WTC11 (cell line): ENCODE measurements around the gene DOCK1. TPM values are rescaled to one million over a fixed set of nuclear protein-coding genes. Genes with fewer than 3 reads are reported as not detected.

ENCODE experiments used
- ATAC-seq: fragments of 200-7000 bp; cut with Tn5 transposase; 2 replicates; pipeline ENCODE4 v1.10.0; 2021; ENCODE audit warnings: mild to moderate bottlenecking, moderate library complexity
- CTCF ChIA-PET: fragments of 300-600 bp; sonication (Branson Sonifier 250); formaldehyde crosslinking; loops from one replicate; lab custom pipeline; 2021; ENCODE audit warnings: antibody characterized with exemption; lab: Charles Lee
- POLR2A ChIA-PET: fragments of 350-600 bp; sonication (Branson Sonifier 250); formaldehyde crosslinking; loops from one replicate; lab custom pipeline; 2021; ENCODE audit warnings: antibody characterized with exemption; lab: Charles Lee
- DNase-seq: peaks from one replicate; pipeline ENCODE4 v3.0.0; 2021; ENCODE audit warnings: low spot score
- H3K27ac Mint-ChIP-seq: 2 replicates; pipeline ENCODE4 v1.8.0; 2021; ENCODE audit warnings: mixed read lengths
- H3K27me3 Mint-ChIP-seq: 2 replicates; pipeline ENCODE4 v1.8.0; 2021; ENCODE audit warnings: low read depth, mild to moderate bottlenecking, moderate library complexity, mixed read lengths
- H3K36me3 Mint-ChIP-seq: 2 replicates; pipeline ENCODE4 v1.8.0; 2021; ENCODE audit warnings: mixed read lengths
- H3K4me1 Mint-ChIP-seq: 2 replicates; pipeline ENCODE4 v1.8.0; 2022; ENCODE audit warnings: mixed read lengths
- H3K4me3 Mint-ChIP-seq: 2 replicates; pipeline ENCODE4 v1.8.0; 2021; ENCODE audit warnings: mild to moderate bottlenecking, moderate library complexity, mixed read lengths
- H3K9me3 Mint-ChIP-seq: 2 replicates; pipeline ENCODE4 v1.8.0; 2021; ENCODE audit warnings: mixed read lengths
- AR ChIP-seq: fragments of 250-450 bp; sonication (Bioruptor Pico); IDR thresholded peaks from 2 replicates; pipeline ENCODE4 v1.9.0; 2021; ENCODE audit warnings: mild to moderate bottlenecking
- ATF3 ChIP-seq: sonication (generic); formaldehyde crosslinking; conservative IDR thresholded peaks from 2 replicates; pipeline ENCODE4 v1.8.1; 2022; ENCODE audit warnings: mild to moderate bottlenecking, missing genetic modification reagents
- CBFB ChIP-seq: sonication (generic); formaldehyde crosslinking; IDR thresholded peaks from 2 replicates; pipeline ENCODE4 v1.8.1; 2022; ENCODE audit warnings: mild to moderate bottlenecking, low read depth, missing genetic modification reagents
- ETV6 ChIP-seq: sonication (generic); formaldehyde crosslinking; IDR thresholded peaks from 2 replicates; pipeline ENCODE4 v1.8.1; 2022; ENCODE audit warnings: mild to moderate bottlenecking, missing genetic modification reagents
- FOXJ3 ChIP-seq: sonication (generic); formaldehyde crosslinking; IDR thresholded peaks from 2 replicates; pipeline ENCODE4 v1.9.0; 2021; ENCODE audit warnings: missing genetic modification reagents, mild to moderate bottlenecking, borderline replicate concordance
- GABPB1 ChIP-seq: sonication (generic); formaldehyde crosslinking; IDR thresholded peaks from 2 replicates; pipeline ENCODE4 v1.8.1; 2023; ENCODE audit warnings: mild to moderate bottlenecking, missing genetic modification reagents
- GRHL2 ChIP-seq: fragments of 250-450 bp; sonication (Bioruptor Pico); IDR thresholded peaks from 2 replicates; pipeline ENCODE4 v1.8.0; 2022; ENCODE audit warnings: mild to moderate bottlenecking, moderate library complexity; ENCODE audit not compliant: insufficient replicate concordance, severe bottlenecking
- HMGXB4 ChIP-seq: sonication (generic); formaldehyde crosslinking; IDR thresholded peaks from 2 replicates; pipeline ENCODE4 v1.8.1; 2023; ENCODE audit warnings: mild to moderate bottlenecking, moderate library complexity, missing genetic modification reagents
- JAZF1 ChIP-seq: fragments of 250-450 bp; sonication (Bioruptor Pico); IDR thresholded peaks from 2 replicates; pipeline ENCODE4 v1.9.0; 2021; ENCODE audit warnings: moderate library complexity, mild to moderate bottlenecking, inconsistent platforms
- NFATC4 ChIP-seq: fragments of 250-450 bp; sonication (Bioruptor Pico); IDR thresholded peaks from 2 replicates; pipeline ENCODE4 v1.9.0; 2021; ENCODE audit warnings: mild to moderate bottlenecking
- PRRX2 ChIP-seq: fragments of 250-450 bp; sonication (Bioruptor Pico); IDR thresholded peaks from 2 replicates; pipeline ENCODE4 v1.8.0; 2021; ENCODE audit warnings: mild to moderate bottlenecking
- ZNF263 ChIP-seq: sonication (generic); formaldehyde crosslinking; IDR thresholded peaks from 2 replicates; pipeline ENCODE4 v1.8.1; 2022; ENCODE audit warnings: low read depth, mild to moderate bottlenecking, moderate library complexity, missing genetic modification reagents
- ZNF423 ChIP-seq: fragments of 250-450 bp; sonication (Bioruptor Pico); IDR thresholded peaks from 2 replicates; pipeline ENCODE4 v2.1.2; 2022; ENCODE audit warnings: mild to moderate bottlenecking, moderate library complexity
- ZNF425 ChIP-seq: fragments of 250-450 bp; sonication (Bioruptor Pico); conservative IDR thresholded peaks from 2 replicates; pipeline ENCODE4 v1.9.0; 2021; ENCODE audit warnings: mild to moderate bottlenecking
- ZNF512 ChIP-seq: sonication (generic); formaldehyde crosslinking; IDR thresholded peaks from 2 replicates; pipeline ENCODE4 v1.8.1; 2022; ENCODE audit warnings: missing genetic modification reagents, borderline replicate concordance
- ZNF671 ChIP-seq: fragments of 250-450 bp; sonication (Bioruptor Pico); IDR thresholded peaks from 2 replicates; pipeline ENCODE4 v1.8.0; 2021; ENCODE audit warnings: mild to moderate bottlenecking
- ZSCAN18 ChIP-seq: fragments of 250-450 bp; sonication (Bioruptor Pico); IDR thresholded peaks from 2 replicates; pipeline ENCODE4 v2.1.2; 2022; ENCODE audit warnings: mild to moderate bottlenecking, moderate library complexity
- total RNA-seq: library from RNA; stranded (reverse); gene quantifications from 3 replicates; pipeline ENCODE4 v1.2.3, GENCODE V29; 2021

DOCK1 gene
- total RNA-seq, 1 experiment from 2014 or later, result 52.1 TPM

GRCh38 chr10:127266431-127266830 is 361.2 kb downstream of the DOCK1 start (continued):
- TF ChIP-seq HMGXB4, result no peak
- TF ChIP-seq, all 79 proteins: peak for 0

GRCh38 chr10:127267442-127267841 is 362.2 kb downstream of the DOCK1 start:
- no peak overlapping the region for H3K4me3 Mint-ChIP-seq
- peaks cover under 1% of the 10 kb centered on the region for H3K9me3 Mint-ChIP-seq
- no peak overlapping the region for H3K27ac Mint-ChIP-seq
- TF ChIP-seq JAZF1 (no peak), NFATC4 (no peak), PRRX2 (CRISPR knock-in tag) (no peak), ZNF423 (CRISPR knock-in tag) (no peak), ZNF425 (CRISPR knock-in tag) (no peak), GABPB1 (CRISPR knock-in tag) (no peak), FOXJ3 (no peak), GRHL2 (CRISPR knock-in tag) (no peak), ZNF671 (no peak), CBFB (CRISPR knock-in tag) (no peak), ZNF263 (no peak), ZNF512 (no peak), ETV6 (CRISPR knock-in tag) (no peak), ZSCAN18 (CRISPR knock-in tag) (no peak), AR (CRISPR knock-in tag) (no peak)
- H3K27me3 Mint-ChIP-seq, result no peaks in the 10 kb centered on the region
- ATAC-seq (no peak), DNase-seq (no peak)
- ChIA-PET POLR2A (no interaction called here), CTCF (no interaction called here)
- peaks cover 8% of the 10 kb centered on the region for H3K36me3 Mint-ChIP-seq
- H3K4me1 Mint-ChIP-seq, result peaks cover 9% of the 10 kb centered on the region

GRCh38 chr10:127272076-127272475 is 366.8 kb downstream of the DOCK1 start:
- DNase-seq (no peak), ATAC-seq (no peak)
- H3K27ac Mint-ChIP-seq, result no peak overlapping the region
- TF ChIP-seq ATF3 (CRISPR knock-in tag) (no peak), ZNF425 (CRISPR knock-in tag) (no peak), NFATC4 (no peak)
- H3K9me3 Mint-ChIP-seq, result peaks cover 14% of the 10 kb centered on the region
- no peaks in the 10 kb centered on the region for H3K27me3 Mint-ChIP-seq
- CTCF ChIA-PET, result no interaction called here
- H3K36me3 Mint-ChIP-seq, result peaks cover 17% of the 10 kb centered on the region
- peaks cover 8% of the 10 kb centered on the region for H3K4me1 Mint-ChIP-seq
- POLR2A ChIA-PET, result no interaction called here
- no peak overlapping the region for H3K4me3 Mint-ChIP-seq
